ENCODE data around the gene BAX. TPM values are rescaled to one million over a fixed set of nuclear protein-coding genes. Genes with fewer than 3 reads are reported as not detected.
A peak's percentile ranks its signal among the peaks of the same experiment; 100 is the strongest.

Gene BAX
- total RNA-seq, 4 donors from 2014 or later: 16.5 to 84.5 (median 39.5) TPM

GRCh38 chr19:48962029-48962848 lies 7.6 kb downstream of the BAX start:
- Histone ChIP-seq H3K9me3 (no peaks in the 10 kb centered on the region), H3K4me1 (peaks cover 0 to 22% of the 10 kb centered on the region in 2 donors), H3K27me3 (no peaks in the 10 kb centered on the region), H3K4me3 (no peak overlapping the region), H3K27ac (peak overlapping the region; percentile 97 to 99), H3K36me3 (no peaks in the 10 kb centered on the region)
- TF ChIP-seq CTCF (IDR thresholded peaks at IDR 0.05) (no peak), POLR2A (IDR thresholded peaks at IDR 0.05) (no peak)
- intact Hi-C loops (cut with DNase I; ENCODE audit: low total_unique reads): loop anchor here (10.0 kb wide), 1 partner anchor 67 kb away; the partner anchor contains the start of gene TULP2
- no peak for DNase-seq

- Histone ChIP-seq H3K4me1 (peaks cover 0 to 23% of the 10 kb centered on the region in 2 donors), H3K4me3 (no peak overlapping the region), H3K27ac (peak overlapping the region; percentile 97 to 99), H3K36me3 (no peaks in the 10 kb centered on the region), H3K27me3 (no peaks in the 10 kb centered on the region), H3K9me3 (no peaks in the 10 kb centered on the region)
- DNase-seq: no peak
- TF ChIP-seq CTCF (IDR thresholded peaks at IDR 0.05): no peak
- no peak for TF ChIP-seq POLR2A (IDR thresholded peaks at IDR 0.05)
- intact Hi-C loops (cut with DNase I; ENCODE audit: low total_unique reads): loop anchor here (10.0 kb wide), 1 partner anchor 68 kb away; the partner anchor contains the start of gene TULP2
Observed at GRCh38 chr19:48962849-48963165, 8.1 kb downstream of the BAX start.

- H3K27ac ChIP-seq: peak overlapping the region; percentile 97 to 99
- DNase-seq: peak; percentile 84 to 87
- H3K4me3 ChIP-seq: peak overlapping the region; percentile 12 to 77
- H3K27me3 ChIP-seq: no peaks in the 10 kb centered on the region
- no peaks in the 10 kb centered on the region for H3K36me3 ChIP-seq
- H3K9me3 ChIP-seq: no peaks in the 10 kb centered on the region
- intact Hi-C loops (cut with DNase I; ENCODE audit: low total_unique reads): loop anchor here (10.0 kb wide), 1 partner anchor 69 kb away; the partner anchor contains the start of gene TULP2
- TF ChIP-seq CTCF (IDR thresholded peaks at IDR 0.05): no peak
- TF ChIP-seq POLR2A (IDR thresholded peaks at IDR 0.05): peak; percentile 39 to 68
- peaks cover 0 to 23% of the 10 kb centered on the region in 2 donors for H3K4me1 ChIP-seq
Observed at GRCh38 chr19:48963371-48964204, 8.9 kb downstream of the BAX start.

GRCh38 chr19:48964205-48965039 lies 9.7 kb downstream of the BAX start:
- Histone ChIP-seq H3K36me3 (no peaks in the 10 kb centered on the region), H3K9me3 (no peaks in the 10 kb centered on the region), H3K27me3 (no peaks in the 10 kb centered on the region), H3K4me3 (peak overlapping the region; percentile 77 to 81), H3K27ac (peak overlapping the region; percentile 97 to 99), H3K4me1 (peaks cover 0 to 23% of the 10 kb centered on the region in 2 donors)
- intact Hi-C loops (cut with DNase I; ENCODE audit: low total_unique reads): loop anchor here (10.0 kb wide), 1 partner anchor 70 kb away; the partner anchor contains the start of gene TULP2
- DNase-seq: no peak
- no peak for TF ChIP-seq POLR2A (IDR thresholded peaks at IDR 0.05)
- no peak for TF ChIP-seq CTCF (IDR thresholded peaks at IDR 0.05)
